Measurements from ENCODE around the gene ABCC2.
"Not testable (repeated sequence)": the region's sequence is repeated elsewhere in the genome, so short reads cannot be mapped to it uniquely, and the experiment has no call there.

ABCC2 gene

DNA sequence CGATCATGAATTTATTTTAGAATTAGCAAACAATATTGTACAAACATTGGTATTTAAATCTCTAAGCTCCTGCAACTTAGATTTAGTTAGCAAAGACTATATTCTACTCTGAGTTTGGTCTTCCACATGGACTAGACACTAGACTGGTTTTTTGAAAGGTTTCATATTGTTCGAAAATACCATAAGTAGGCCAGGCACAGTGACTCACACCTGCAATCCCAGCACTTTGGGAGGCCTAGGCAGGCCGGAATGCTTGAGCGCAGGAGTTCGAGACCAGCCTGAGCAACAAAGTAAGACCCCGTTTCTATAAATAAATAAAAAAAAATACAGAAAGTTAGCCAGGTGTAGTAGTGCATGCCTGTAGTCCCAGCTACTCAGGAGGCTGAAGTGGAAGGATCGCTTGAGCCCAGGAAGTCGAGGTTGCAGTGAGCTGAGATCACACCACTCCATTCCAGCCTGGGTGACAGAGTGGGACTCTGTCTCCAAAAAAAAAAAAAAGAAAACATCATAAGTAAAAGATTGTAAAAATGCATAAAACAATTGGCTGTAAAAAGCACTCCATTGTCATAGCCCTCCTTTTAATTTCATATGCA lies 73.1 kb downstream of the ABCC2 start:
- no peak for DNase-seq

DNA sequence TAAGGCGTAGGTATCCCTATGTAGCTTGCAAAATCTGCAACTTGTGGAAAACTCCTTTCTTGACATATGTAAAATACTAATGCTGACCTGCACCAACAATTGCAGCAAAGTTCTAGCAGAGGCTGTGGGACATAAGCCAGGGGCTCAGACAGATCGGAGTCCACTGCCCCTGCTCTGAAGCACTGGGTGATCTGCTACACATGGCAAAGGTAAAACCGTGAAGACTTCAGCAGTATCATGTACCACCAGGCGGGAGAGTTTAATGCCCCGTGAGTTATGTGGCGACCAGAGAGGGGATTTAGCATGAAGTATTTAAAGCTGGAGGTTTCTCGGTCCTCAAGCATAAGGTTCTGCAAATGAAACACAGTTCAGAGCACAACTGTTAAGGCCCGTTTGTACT lies 76.4 kb downstream of the ABCC2 start:
- DNase-seq = no peak

GRCh38 chr10:99859585-99859984 lies 77.1 kb downstream of the ABCC2 start:
- no peak for DNase-seq

DNA sequence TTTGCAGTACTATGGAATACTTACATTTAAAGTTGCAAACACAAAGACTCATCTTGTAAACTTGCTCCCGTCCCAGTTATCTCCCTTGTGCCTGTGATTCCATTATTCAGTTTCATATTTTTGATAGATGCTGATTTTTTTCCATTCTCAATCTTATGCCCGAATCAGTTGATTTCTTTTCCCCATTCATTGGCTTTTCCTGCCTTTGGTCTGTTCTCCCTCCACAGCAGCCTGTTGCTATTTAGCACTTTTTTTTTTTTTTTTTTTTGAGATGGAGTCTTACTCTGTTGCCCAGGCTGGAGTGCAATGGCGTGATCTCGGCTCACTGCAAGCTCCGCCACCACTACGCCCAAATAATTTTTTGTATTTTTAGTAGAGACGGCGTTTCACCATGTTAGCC lies 78.0 kb downstream of the ABCC2 start:
- no peak for DNase-seq

DNA sequence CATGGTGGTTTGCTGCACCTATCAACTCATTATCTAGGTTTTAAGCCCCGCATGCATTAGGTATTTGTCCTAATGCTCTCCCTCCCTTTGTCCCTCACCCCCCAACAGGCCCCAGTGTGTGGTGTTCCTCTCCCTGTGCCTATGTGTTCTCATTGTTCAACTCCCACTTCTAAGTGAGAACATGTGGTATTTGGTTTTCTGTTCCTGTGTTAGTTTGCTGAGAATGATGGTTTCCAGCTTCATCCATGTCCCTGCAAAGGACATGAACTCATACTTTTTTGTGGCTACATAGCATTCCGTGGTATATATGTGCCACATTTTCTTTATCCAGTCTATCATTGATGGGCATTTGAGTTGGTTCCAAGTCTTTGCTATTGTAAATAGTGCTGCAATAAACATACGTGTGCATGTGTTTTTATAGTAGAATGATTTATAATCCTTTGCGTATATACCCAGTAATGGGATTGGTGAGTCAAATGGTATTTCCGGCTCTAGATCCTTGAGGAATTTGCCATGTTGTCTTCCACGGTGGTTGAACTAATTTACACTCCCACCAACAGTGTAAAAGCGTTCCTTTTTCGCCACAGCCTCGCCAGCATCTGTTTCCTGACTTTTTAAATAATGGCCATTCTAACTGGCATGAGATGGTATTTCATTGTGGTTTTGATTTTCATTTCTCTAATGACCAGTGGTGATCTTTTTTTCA lies 81.2 kb downstream of the ABCC2 start:
- DNase-seq = not testable (repeated sequence)

GRCh38 chr10:99867250-99867649 lies 84.8 kb downstream of the ABCC2 start:
- not testable (repeated sequence) for DNase-seq

DNA sequence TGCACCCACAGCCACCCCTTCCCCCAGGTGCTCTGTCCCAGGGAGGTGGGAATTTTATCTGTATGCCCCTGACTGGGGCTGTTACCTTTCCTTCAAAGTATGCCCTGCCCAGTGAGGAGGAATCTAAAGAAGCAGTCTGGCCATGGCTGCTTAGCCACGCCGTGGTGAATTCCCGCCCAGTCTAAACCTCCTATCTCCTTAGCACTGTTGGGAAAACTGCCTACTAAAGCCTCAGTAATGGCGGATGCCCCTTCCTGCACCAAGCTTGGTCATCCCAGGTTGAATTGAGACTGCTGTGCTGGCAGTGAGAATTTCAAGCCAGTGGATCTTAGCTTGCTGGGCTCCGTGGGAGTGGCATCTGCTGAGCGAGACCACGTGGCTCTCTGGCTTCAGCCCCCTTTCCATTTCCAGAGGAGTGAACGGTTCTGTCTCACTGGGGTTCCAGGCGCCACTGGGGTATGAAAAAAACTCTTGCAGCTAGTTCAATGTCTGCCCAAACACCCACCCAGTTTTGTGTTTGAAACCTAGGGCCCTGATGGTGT lies 87.2 kb downstream of the ABCC2 start:
- no peak for DNase-seq

- DNase-seq = no peak
These were observed 87.8 kb downstream of the ABCC2 start for GRCh38 chr10:99870123-99870730.

- DNase-seq = no peak
These were observed 90.1 kb downstream of the ABCC2 start for GRCh38 chr10:99872367-99873162.

GRCh38 chr10:99873846-99874245 lies 91.4 kb downstream of the ABCC2 start:
- DNase-seq = no peak

GRCh38 chr10:99874341-99875085 lies 92.1 kb downstream of the ABCC2 start:
- DNase-seq = no peak

GRCh38 chr10:99875473-99875872 lies 93.0 kb downstream of the ABCC2 start:
- no peak for DNase-seq

DNA sequence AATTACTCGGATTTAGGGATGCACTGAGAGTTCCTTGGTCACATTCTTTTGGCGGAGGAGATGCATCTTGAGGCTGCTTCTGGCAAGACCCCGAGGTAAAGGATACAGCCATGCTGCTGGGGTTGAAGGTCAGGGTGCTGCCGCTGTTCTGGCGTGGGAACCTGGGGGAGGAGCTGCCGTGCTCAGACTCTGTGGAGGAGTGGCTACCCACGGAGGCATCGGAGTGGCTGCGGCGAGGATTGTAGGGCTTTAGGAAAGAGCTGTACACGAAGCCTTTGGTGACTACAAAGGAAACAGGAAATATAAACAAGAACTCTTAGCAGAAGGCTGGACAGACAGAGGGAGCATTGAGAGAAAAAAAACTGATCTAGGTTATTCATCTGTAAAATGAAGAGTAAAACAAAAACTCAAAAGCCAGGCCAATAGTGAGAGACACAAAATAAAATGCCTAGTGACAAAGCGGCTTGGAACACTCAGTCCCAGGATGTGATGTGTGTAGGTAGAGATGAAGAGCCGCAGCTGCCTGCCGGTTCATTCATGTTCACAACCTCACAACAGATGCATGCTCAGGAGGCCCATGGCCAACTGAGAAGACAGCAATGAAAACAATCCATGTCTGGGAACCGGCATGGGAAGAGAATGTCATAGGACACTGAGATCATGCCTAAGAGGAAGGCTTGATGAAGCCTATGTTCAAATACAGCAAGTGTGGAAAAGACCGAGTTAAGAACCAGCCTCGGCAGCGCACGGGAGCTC lies 97.8 kb downstream of the ABCC2 start:
- no peak for DNase-seq

DNA sequence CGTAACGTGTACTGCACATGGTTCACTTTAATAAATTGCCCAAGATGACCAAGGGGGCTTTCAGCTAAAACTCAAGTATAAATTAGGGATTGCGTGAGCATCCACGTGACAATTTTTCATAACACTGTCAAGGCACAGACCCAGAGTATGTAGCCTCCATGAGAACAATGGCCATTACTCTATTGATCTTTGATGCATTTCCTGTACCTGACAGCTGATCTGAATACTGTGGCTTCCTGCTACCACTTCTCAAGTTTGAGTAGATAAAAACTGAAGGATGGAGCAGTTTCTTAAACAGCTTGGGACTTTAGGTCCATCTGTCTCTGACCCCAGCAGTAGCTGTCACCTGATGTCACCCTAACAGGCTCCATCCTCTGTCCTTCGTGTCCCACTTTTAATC lies 98.9 kb downstream of the ABCC2 start:
- no peak for DNase-seq

GRCh38 chr10:99883523-99883922 lies 101.1 kb downstream of the ABCC2 start:
- no peak for DNase-seq

GRCh38 chr10:99888622-99889021 lies 106.2 kb downstream of the ABCC2 start:
- DNase-seq = no peak

- DNase-seq = no peak
These were observed 112.2 kb downstream of the ABCC2 start for GRCh38 chr10:99894613-99895012.

- not testable (repeated sequence) for DNase-seq
These were observed 112.6 kb downstream of the ABCC2 start for GRCh38 chr10:99895066-99895465.

- DNase-seq = no peak
These were observed 113.4 kb downstream of the ABCC2 start for GRCh38 chr10:99895867-99896266.

All from NCI-H1048 (cell line).